HepG2 (cell line): ENCODE data around the gene GABRA4. TPM values are rescaled to one million over a fixed set of nuclear protein-coding genes. Genes with fewer than 3 reads are reported as not detected.

Experiments used
- AKAP8 ChIP-seq: sonication (generic); formaldehyde crosslinking; IDR thresholded peaks from 2 replicates; pipeline ENCODE4 v1.5.1; 2020; ENCODE audit warnings: mild to moderate bottlenecking, missing genetic modification reagents
- ESRRA ChIP-seq: sonication (generic); formaldehyde crosslinking; IDR thresholded peaks from 2 replicates; pipeline ENCODE4 v1.5.1; 2020; ENCODE audit warnings: mild to moderate bottlenecking, low read depth, missing genetic modification reagents
- HOXA5 ChIP-seq: sonication (generic); formaldehyde crosslinking; IDR thresholded peaks from 2 replicates; pipeline ENCODE4 v1.4.0; 2020; ENCODE audit warnings: missing genetic modification reagents
- KDM6A ChIP-seq: IDR thresholded peaks from 2 replicates; pipeline ENCODE4 v1.6.1; 2016; ENCODE audit warnings: low read depth
- NR2F6 ChIP-seq, 2 experiments: IDR thresholded peaks; 2 replicates each; pipeline ENCODE4 v1.6.1; 2016; ENCODE audit warnings: antibody characterized with exemption in 1 of 2, mild to moderate bottlenecking in 1 of 2
- PPARG ChIP-seq: conservative IDR thresholded peaks from 2 replicates; pipeline ENCODE4 v1.6.1; 2016; ENCODE audit warnings: missing biosample characterization, missing genetic modification reagents
- WIZ ChIP-seq: sonication (generic); formaldehyde crosslinking; IDR thresholded peaks from 2 replicates; pipeline ENCODE4 v1.5.1; 2020; ENCODE audit warnings: mild to moderate bottlenecking, missing genetic modification reagents
- ZNF431 ChIP-seq: sonication (generic); formaldehyde crosslinking; IDR thresholded peaks from 2 replicates; pipeline ENCODE4 v1.9.0; 2022; ENCODE audit warnings: missing genetic modification reagents, low read depth, mild to moderate bottlenecking, borderline replicate concordance
- ZSCAN9 ChIP-seq: IDR thresholded peaks from 2 replicates; pipeline ENCODE4 v1.6.1; 2016; ENCODE audit warnings: borderline replicate concordance
- polyA plus RNA-seq, 8 experiments: library from polyadenylated mRNA; depleted of rRNA in 3 of 8; stranded (reverse) in 7 of 8; unstranded in 1 of 8; fragments of >200 nt; fragmentation: Illumina TruSeq in 4 of 8; extraction: Trizol in 4 of 8; gene quantifications; 2 replicates each; pipeline versions ENCODE4 v1.2.1 to v1.2.3, GENCODE V29; 2011 to 2016; ENCODE audit warnings: low read depth in 4 of 8, missing spikeins in 1 of 8, mixed read lengths in 1 of 8; ENCODE audit not compliant: insufficient read depth in 1 of 8
- total RNA-seq, 5 experiments: library from RNA; depleted of rRNA; stranded (reverse); fragments of >200 nt; fragmentation: Illumina TruSeq; extraction: Trizol; gene quantifications; 2 replicates each; pipeline ENCODE4 v1.2.3, GENCODE V29; 2016; ENCODE audit warnings: low read depth in 1 of 5
- TF ChIP-seq, protein P1 (sequence below): IDR thresholded peaks from 2 replicates; pipeline ENCODE4 v1.6.1; 2016; ENCODE audit warnings: control low read depth
- TF ChIP-seq, protein P2 (sequence below): sonication (generic); formaldehyde crosslinking; IDR thresholded peaks from 2 replicates; pipeline ENCODE4 v1.4.0; 2020; ENCODE audit warnings: missing genetic modification reagents
- TF ChIP-seq, protein P3 (sequence below): sonication (generic); formaldehyde crosslinking; IDR thresholded peaks from 2 replicates; pipeline ENCODE4 v1.5.1; 2020; ENCODE audit warnings: mild to moderate bottlenecking, missing genetic modification reagents, moderate library complexity
- TF ChIP-seq, protein P4 (sequence below): sonication (generic); formaldehyde crosslinking; IDR thresholded peaks from 2 replicates; pipeline ENCODE4 v1.8.0; 2022; ENCODE audit warnings: mild to moderate bottlenecking, missing genetic modification reagents, borderline replicate concordance
- TF ChIP-seq, protein P5 (sequence below): sonication (generic); formaldehyde crosslinking; conservative IDR thresholded peaks from 2 replicates; pipeline ENCODE4 v1.4.0; 2020; ENCODE audit warnings: missing genetic modification reagents
- TF ChIP-seq, protein P6 (sequence below): sonication (generic); formaldehyde crosslinking; IDR thresholded peaks from 2 replicates; pipeline ENCODE4 v1.4.0; 2020; ENCODE audit warnings: missing genetic modification reagents, borderline replicate concordance
- TF ChIP-seq, protein P7 (sequence below): IDR thresholded peaks from 2 replicates; pipeline ENCODE4 v1.6.1; 2016; ENCODE audit warnings: low read depth, missing genetic modification reagents, missing compliant biosample characterization

The GABRA4 gene
- total and polyA plus RNA-seq, 2 of the 13 experiments (the other 11 are each of a cell fraction or from before 2014, with no cell fraction given): not detected

DNA sequence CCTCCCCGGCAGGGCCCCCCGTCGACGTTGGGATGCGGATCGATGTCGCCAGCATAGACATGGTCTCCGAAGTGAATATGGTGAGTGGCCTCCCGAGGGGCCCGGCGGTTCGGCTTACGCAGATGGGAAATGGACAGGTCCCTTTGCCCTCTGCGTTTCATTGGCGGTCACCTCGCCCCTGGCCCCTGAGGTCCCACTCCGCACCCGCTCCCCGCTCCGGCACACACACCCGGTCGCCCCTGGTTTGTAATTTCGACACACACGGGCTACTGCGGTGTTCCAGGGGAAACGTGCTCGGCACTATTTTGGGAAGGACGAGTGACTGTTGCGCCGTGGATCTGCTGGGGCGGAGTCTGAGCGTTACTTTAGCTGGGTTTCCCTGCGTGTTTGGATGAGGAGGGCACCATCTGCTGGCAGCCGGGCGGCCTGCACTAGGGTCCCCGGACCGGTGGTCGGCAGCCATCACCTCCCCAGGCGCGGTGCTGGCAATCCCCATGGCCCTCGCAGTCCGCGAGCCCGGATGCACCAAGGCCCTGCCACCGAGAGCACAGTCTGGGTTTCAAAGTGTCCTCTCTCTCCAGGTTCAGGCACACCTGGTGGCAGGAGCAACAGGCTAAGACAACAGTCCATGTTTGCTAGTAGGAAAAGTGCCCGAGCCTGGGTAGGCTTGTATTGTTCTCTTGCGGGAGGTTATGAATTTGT, 39.2 kb upstream of the GABRA4 start (continued):
- TF ChIP-seq, protein P1, sequence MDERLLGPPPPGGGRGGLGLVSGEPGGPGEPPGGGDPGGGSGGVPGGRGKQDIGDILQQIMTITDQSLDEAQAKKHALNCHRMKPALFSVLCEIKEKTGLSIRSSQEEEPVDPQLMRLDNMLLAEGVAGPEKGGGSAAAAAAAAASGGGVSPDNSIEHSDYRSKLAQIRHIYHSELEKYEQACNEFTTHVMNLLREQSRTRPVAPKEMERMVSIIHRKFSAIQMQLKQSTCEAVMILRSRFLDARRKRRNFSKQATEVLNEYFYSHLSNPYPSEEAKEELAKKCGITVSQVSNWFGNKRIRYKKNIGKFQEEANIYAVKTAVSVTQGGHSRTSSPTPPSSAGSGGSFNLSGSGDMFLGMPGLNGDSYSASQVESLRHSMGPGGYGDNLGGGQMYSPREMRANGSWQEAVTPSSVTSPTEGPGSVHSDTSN (CRISPR knock-in tag): no peak
- TF ChIP-seq NR2F6 (IDR thresholded peaks at IDR 0.05) (no peak), NR2F6 (CRISPR knock-in tag; IDR thresholded peaks at IDR 0.05) (no peak), ESRRA (CRISPR knock-in tag) (no peak), ZNF431 (CRISPR knock-in tag) (no peak), KDM6A (CRISPR knock-in tag) (no peak), ZSCAN9 (CRISPR knock-in tag) (no peak), AKAP8 (CRISPR knock-in tag) (no peak), HOXA5 (CRISPR knock-in tag) (no peak), WIZ (CRISPR knock-in tag) (no peak), PPARG (no peak)
- TF ChIP-seq, protein P2, sequence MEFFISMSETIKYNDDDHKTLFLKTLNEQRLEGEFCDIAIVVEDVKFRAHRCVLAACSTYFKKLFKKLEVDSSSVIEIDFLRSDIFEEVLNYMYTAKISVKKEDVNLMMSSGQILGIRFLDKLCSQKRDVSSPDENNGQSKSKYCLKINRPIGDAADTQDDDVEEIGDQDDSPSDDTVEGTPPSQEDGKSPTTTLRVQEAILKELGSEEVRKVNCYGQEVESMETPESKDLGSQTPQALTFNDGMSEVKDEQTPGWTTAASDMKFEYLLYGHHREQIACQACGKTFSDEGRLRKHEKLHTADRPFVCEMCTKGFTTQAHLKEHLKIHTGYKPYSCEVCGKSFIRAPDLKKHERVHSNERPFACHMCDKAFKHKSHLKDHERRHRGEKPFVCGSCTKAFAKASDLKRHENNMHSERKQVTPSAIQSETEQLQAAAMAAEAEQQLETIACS (CRISPR knock-in tag): no peak
- TF ChIP-seq, protein P3, sequence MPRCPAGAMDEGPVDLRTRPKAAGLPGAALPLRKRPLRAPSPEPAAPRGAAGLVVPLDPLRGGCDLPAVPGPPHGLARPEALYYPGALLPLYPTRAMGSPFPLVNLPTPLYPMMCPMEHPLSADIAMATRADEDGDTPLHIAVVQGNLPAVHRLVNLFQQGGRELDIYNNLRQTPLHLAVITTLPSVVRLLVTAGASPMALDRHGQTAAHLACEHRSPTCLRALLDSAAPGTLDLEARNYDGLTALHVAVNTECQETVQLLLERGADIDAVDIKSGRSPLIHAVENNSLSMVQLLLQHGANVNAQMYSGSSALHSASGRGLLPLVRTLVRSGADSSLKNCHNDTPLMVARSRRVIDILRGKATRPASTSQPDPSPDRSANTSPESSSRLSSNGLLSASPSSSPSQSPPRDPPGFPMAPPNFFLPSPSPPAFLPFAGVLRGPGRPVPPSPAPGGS: no peak
- TF ChIP-seq, protein P4, sequence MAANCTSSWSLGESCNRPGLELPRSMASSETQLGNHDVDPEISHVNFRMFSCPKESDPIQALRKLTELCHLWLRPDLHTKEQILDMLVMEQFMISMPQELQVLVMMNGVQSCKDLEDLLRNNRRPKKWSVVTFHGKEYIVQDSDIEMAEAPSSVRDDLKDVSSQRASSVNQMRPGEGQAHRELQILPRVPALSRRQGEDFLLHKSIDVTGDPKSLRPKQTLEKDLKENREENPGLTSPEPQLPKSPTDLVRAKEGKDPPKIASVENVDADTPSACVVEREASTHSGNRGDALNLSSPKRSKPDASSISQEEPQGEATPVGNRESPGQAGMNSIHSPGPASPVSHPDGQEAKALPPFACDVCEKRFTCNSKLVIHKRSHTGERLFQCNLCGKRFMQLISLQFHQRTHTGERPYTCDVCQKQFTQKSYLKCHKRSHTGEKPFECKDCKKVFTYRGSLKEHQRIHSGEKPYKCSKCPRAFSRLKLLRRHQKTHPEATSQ: no peak
- TF ChIP-seq, protein P5, sequence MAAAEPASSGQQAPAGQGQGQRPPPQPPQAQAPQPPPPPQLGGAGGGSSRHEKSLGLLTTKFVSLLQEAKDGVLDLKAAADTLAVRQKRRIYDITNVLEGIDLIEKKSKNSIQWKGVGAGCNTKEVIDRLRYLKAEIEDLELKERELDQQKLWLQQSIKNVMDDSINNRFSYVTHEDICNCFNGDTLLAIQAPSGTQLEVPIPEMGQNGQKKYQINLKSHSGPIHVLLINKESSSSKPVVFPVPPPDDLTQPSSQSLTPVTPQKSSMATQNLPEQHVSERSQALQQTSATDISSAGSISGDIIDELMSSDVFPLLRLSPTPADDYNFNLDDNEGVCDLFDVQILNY (CRISPR knock-in tag): no peak
- TF ChIP-seq, protein P6, sequence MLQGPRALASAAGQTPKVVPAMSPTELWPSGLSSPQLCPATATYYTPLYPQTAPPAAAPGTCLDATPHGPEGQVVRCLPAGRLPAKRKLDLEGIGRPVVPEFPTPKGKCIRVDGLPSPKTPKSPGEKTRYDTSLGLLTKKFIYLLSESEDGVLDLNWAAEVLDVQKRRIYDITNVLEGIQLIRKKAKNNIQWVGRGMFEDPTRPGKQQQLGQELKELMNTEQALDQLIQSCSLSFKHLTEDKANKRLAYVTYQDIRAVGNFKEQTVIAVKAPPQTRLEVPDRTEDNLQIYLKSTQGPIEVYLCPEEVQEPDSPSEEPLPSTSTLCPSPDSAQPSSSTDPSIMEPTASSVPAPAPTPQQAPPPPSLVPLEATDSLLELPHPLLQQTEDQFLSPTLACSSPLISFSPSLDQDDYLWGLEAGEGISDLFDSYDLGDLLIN: no peak
- TF ChIP-seq, protein P7, sequence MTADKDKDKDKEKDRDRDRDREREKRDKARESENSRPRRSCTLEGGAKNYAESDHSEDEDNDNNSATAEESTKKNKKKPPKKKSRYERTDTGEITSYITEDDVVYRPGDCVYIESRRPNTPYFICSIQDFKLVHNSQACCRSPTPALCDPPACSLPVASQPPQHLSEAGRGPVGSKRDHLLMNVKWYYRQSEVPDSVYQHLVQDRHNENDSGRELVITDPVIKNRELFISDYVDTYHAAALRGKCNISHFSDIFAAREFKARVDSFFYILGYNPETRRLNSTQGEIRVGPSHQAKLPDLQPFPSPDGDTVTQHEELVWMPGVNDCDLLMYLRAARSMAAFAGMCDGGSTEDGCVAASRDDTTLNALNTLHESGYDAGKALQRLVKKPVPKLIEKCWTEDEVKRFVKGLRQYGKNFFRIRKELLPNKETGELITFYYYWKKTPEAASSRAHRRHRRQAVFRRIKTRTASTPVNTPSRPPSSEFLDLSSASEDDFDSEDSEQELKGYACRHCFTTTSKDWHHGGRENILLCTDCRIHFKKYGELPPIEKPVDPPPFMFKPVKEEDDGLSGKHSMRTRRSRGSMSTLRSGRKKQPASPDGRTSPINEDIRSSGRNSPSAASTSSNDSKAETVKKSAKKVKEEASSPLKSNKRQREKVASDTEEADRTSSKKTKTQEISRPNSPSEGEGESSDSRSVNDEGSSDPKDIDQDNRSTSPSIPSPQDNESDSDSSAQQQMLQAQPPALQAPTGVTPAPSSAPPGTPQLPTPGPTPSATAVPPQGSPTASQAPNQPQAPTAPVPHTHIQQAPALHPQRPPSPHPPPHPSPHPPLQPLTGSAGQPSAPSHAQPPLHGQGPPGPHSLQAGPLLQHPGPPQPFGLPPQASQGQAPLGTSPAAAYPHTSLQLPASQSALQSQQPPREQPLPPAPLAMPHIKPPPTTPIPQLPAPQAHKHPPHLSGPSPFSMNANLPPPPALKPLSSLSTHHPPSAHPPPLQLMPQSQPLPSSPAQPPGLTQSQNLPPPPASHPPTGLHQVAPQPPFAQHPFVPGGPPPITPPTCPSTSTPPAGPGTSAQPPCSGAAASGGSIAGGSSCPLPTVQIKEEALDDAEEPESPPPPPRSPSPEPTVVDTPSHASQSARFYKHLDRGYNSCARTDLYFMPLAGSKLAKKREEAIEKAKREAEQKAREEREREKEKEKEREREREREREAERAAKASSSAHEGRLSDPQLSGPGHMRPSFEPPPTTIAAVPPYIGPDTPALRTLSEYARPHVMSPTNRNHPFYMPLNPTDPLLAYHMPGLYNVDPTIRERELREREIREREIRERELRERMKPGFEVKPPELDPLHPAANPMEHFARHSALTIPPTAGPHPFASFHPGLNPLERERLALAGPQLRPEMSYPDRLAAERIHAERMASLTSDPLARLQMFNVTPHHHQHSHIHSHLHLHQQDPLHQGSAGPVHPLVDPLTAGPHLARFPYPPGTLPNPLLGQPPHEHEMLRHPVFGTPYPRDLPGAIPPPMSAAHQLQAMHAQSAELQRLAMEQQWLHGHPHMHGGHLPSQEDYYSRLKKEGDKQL (CRISPR knock-in tag): no peak
